GM23338 (cell line): ENCODE results near the gene SLC10A6. TPM values are rescaled to one million over a fixed set of nuclear protein-coding genes. Genes with fewer than 3 reads are reported as not detected.

Experiments
- ATAC-seq: fragments of 200-7000 bp; cut with Tn5 transposase; 3 replicates; pipeline ENCODE4 v1.9.1; 2020
- DNase-seq: peaks from one replicate; pipeline ENCODE4 v3.0.0-alpha.2; 2015; ENCODE audit warnings: low spot score
- H2AFZ ChIP-seq: fragments of 200-600 bp; sonication (generic); 2 replicates; pipeline ENCODE4 v1.8.0; 2016; ENCODE audit warnings: antibody characterized with exemption, mild to moderate bottlenecking, moderate library complexity
- H3F3A ChIP-seq: fragments of 200-600 bp; sonication (generic); replicated peaks from 2 replicates; pipeline ENCODE4 v1.8.0; 2017; ENCODE audit warnings: antibody characterized with exemption, mixed run types, low read depth
- H3K27ac ChIP-seq: fragments of 200-600 bp; sonication (generic); 2 replicates; pipeline ENCODE4 v1.6.1; 2016; ENCODE audit warnings: low read depth
- H3K27me3 ChIP-seq: fragments of 200-600 bp; sonication (generic); 2 replicates; pipeline ENCODE4 v1.8.0; 2016; ENCODE audit warnings: mild to moderate bottlenecking, mixed run types, moderate library complexity; ENCODE audit not compliant: insufficient read depth
- H3K36me3 ChIP-seq: fragments of 200-600 bp; sonication (generic); 2 replicates; pipeline ENCODE4 v1.8.0; 2016; ENCODE audit warnings: mild to moderate bottlenecking; ENCODE audit not compliant: insufficient read depth
- H3K4me1 ChIP-seq: fragments of 200-600 bp; sonication (generic); 2 replicates; pipeline ENCODE4 v1.8.0; 2016; ENCODE audit warnings: mild to moderate bottlenecking, moderate library complexity; ENCODE audit not compliant: insufficient read depth
- H3K4me2 ChIP-seq: fragments of 200-600 bp; sonication (generic); 2 replicates; pipeline ENCODE4 v1.7.1; 2017; ENCODE audit warnings: mixed run types
- H3K4me3 ChIP-seq: fragments of 200-600 bp; sonication (generic); 2 replicates; pipeline ENCODE4 v1.6.1; 2016; ENCODE audit warnings: mixed run types
- H3K79me2 ChIP-seq: fragments of 200-600 bp; sonication (generic); replicated peaks from 2 replicates; pipeline ENCODE4 v1.8.0; 2017; ENCODE audit warnings: mild to moderate bottlenecking; ENCODE audit not compliant: insufficient read depth
- H3K9me2 ChIP-seq: fragments of 200-600 bp; sonication (generic); 2 replicates; pipeline ENCODE4 v1.8.0; 2017; ENCODE audit not compliant: insufficient read depth
- H4K20me1 ChIP-seq: fragments of 200-600 bp; sonication (generic); replicated peaks from 2 replicates; pipeline ENCODE4 v1.8.0; 2017; ENCODE audit warnings: mild to moderate bottlenecking; ENCODE audit not compliant: insufficient read depth
- H3K27ac Mint-ChIP-seq: 2 replicates; pipeline ENCODE4 v1.8.0; 2020; ENCODE audit warnings: inconsistent platforms, mild to moderate bottlenecking, moderate library complexity, mixed read lengths
- H3K27me3 Mint-ChIP-seq: 3 replicates; pipeline ENCODE4 v1.8.0; 2022; ENCODE audit warnings: low read depth, mild to moderate bottlenecking, moderate library complexity, mixed read lengths, inconsistent platforms; ENCODE audit not compliant: insufficient read depth, poor library complexity
- H3K36me3 Mint-ChIP-seq: 3 replicates; pipeline ENCODE4 v1.8.0; 2021; ENCODE audit warnings: low read depth, mild to moderate bottlenecking, inconsistent platforms, moderate library complexity, mixed read lengths
- H3K4me1 Mint-ChIP-seq: 3 replicates; pipeline ENCODE4 v1.8.0; 2020; ENCODE audit warnings: mild to moderate bottlenecking, inconsistent platforms, mixed read lengths
- H3K4me3 Mint-ChIP-seq: 3 replicates; pipeline ENCODE4 v1.8.0; 2021; ENCODE audit warnings: moderate library complexity, mild to moderate bottlenecking, inconsistent platforms, mixed read lengths
- H3K9me3 Mint-ChIP-seq: 3 replicates; pipeline ENCODE4 v1.8.0; 2020; ENCODE audit warnings: moderate library complexity, mild to moderate bottlenecking, inconsistent platforms, mixed read lengths
- CREB1 ChIP-seq: fragments of 250-450 bp; sonication (Bioruptor Pico); IDR thresholded peaks from 2 replicates; pipeline ENCODE4 v1.5.0; 2020; ENCODE audit warnings: low read depth, mild to moderate bottlenecking, moderate library complexity
- ETS1 ChIP-seq: IDR thresholded peaks from 2 replicates; pipeline ENCODE4 v1.6.1; 2016; ENCODE audit warnings: antibody characterized with exemption
- EZH2 ChIP-seq: fragments of 200-600 bp; sonication (generic); IDR thresholded peaks from one replicate; pipeline ENCODE4 v1.8.0; 2017; ENCODE audit warnings: antibody characterized with exemption, mild to moderate bottlenecking, low read depth; ENCODE audit not compliant: unreplicated experiment
- ZNF462 ChIP-seq: fragments of 250-450 bp; sonication (Bioruptor Pico); IDR thresholded peaks from 2 replicates; pipeline ENCODE4 v1.5.0; 2020; ENCODE audit warnings: mild to moderate bottlenecking, moderate library complexity
- polyA plus RNA-seq: library from polyadenylated mRNA; unstranded; fragments of >200 nt; fragmentation: Nextera tagmentation; extraction: Ambion mirVana; gene quantifications from 2 replicates; pipeline ENCODE4 v1.2.1, GENCODE V29; 2016
- total RNA-seq: library from RNA; depleted of rRNA; stranded (reverse); fragments of >200 nt; shearing (Covaris generic); gene quantifications from 2 replicates; pipeline ENCODE4 v1.2.3, GENCODE V29; 2014; rRNA removed

The SLC10A6 gene
- total and polyA plus RNA-seq, 2 experiments from 2014 or later, result not detected

GRCh38 chr4:86778175-86778574 is 71.0 kb downstream of the SLC10A6 start (continued):
- TF ChIP-seq ZNF462 (CRISPR knock-in tag) (no peak), CREB1 (CRISPR knock-in tag) (no peak), EZH2 (no peak)

DNA sequence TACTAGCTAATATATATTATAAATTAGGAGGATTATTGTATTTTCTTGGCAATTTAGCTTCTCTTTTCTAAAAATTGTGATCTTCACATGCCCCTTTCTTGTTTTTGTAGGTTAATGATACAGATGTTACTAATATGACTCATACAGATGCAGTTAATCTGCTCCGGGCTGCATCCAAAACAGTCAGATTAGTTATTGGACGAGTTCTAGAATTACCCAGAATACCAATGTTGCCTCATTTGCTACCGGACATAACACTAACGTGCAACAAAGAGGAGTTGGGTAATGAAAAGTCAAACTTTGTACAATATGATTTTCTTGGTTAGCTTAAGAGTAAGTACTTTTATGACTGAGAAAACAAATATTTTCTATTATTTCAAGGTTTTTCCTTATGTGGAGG is 74.1 kb downstream of the SLC10A6 start:
- Histone ChIP-seq H3K4me2 (no peak overlapping the region), H3K27me3 (no peaks in the 10 kb centered on the region), H3K4me3 (no peak overlapping the region), H3K36me3 (peaks cover 8% of the 10 kb centered on the region; the same call in 1 of the 2 replicates), H3K4me1 (peaks cover 6% of the 10 kb centered on the region; the same call in 1 of the 2 replicates), H3K9me2 (no peaks in the 10 kb centered on the region), H3F3A (no peaks in the 10 kb centered on the region), H3K27ac (no peak overlapping the region), H2AFZ (no peak overlapping the region), H3K79me2 (no peaks in the 10 kb centered on the region), H4K20me1 (no peaks in the 10 kb centered on the region)
- DNase-seq (no peak), ATAC-seq (no peak)
- H3K9me3 Mint-ChIP-seq, result no peaks in the 10 kb centered on the region
- TF ChIP-seq EZH2 (no peak), ETS1 (no peak)
- H3K27me3 Mint-ChIP-seq, result no peaks in the 10 kb centered on the region
- peaks cover 3% of the 10 kb centered on the region; the same call in 1 of the 3 replicates for H3K4me1 Mint-ChIP-seq
- no peak overlapping the region for H3K27ac Mint-ChIP-seq
- H3K36me3 Mint-ChIP-seq, result peaks cover 39% of the 10 kb centered on the region
- no peak overlapping the region for H3K4me3 Mint-ChIP-seq

Other genes with a start within 250 kb of the SLC10A6 start
- 1.1 TPM in 1 of 2 replicates, not detected in the other for gene C4orf36, start 43.0 kb upstream of the SLC10A6 start, total RNA-seq
- 0.97 and 1.6 TPM in 2 replicates for gene C4orf36, start 43.0 kb upstream of the SLC10A6 start, polyA plus RNA-seq
- gene AFF1, start 85.6 kb upstream of the SLC10A6 start, total RNA-seq, result 53.8 and 67.2 TPM in 2 replicates
- gene AFF1, start 85.6 kb upstream of the SLC10A6 start, polyA plus RNA-seq, result 37.6 and 42.6 TPM in 2 replicates